GM23338 (cell line): Measurements from ENCODE around the gene HEPACAM2.

ENCODE experiments used
- CTCF ChIP-seq, 2 experiments: fragments of 200-600 bp in 1 of 2; sonication (generic) in 1 of 2; conservative IDR thresholded peaks; 2 replicates each; pipeline versions ENCODE4 v1.5.1 to v1.6.1; 2016 to 2017; ENCODE audit warnings: antibody characterized with exemption in 2 of 2, low read depth in 2 of 2, mild to moderate bottlenecking in 2 of 2, moderate library complexity in 1 of 2
- ETS1 ChIP-seq: IDR thresholded peaks from 2 replicates; pipeline ENCODE4 v1.6.1; 2016; ENCODE audit warnings: antibody characterized with exemption
- EZH2 ChIP-seq: fragments of 200-600 bp; sonication (generic); IDR thresholded peaks from one replicate; pipeline ENCODE4 v1.8.0; 2017; ENCODE audit warnings: antibody characterized with exemption, mild to moderate bottlenecking, low read depth; ENCODE audit not compliant: unreplicated experiment
- EZH2phosphoT487 ChIP-seq: fragments of 200-600 bp; sonication (generic); IDR thresholded peaks from one replicate; pipeline ENCODE4 v1.8.1; 2018; ENCODE audit warnings: antibody characterized with exemption; ENCODE audit not compliant: unreplicated experiment
- JUNB ChIP-seq: IDR thresholded peaks from one replicate; pipeline ENCODE4 v1.6.1; 2016; ENCODE audit warnings: antibody characterized with exemption; ENCODE audit not compliant: unreplicated experiment
- NANOG ChIP-seq: IDR thresholded peaks from 2 replicates; pipeline ENCODE4 v1.6.1; 2016; ENCODE audit warnings: antibody characterized with exemption, borderline replicate concordance
- POLR2AphosphoS5 ChIP-seq: IDR thresholded peaks from 2 replicates; pipeline ENCODE4 v1.6.1; 2016; ENCODE audit warnings: antibody characterized with exemption, low read depth

GRCh38 chr7:93150200-93150835, 76.0 kb downstream of the HEPACAM2 start:
- TF ChIP-seq EZH2 (no peak), CTCF (conservative IDR thresholded peaks at IDR 0.05; ENCODE audit: low read depth in 2 of 2) (no peak), EZH2phosphoT487 (no peak), ETS1 (no peak), NANOG (no peak), JUNB (no peak), POLR2AphosphoS5 (no peak)
